ENCODE data around the gene PRKAR1A. TPM values are rescaled to one million over a fixed set of nuclear protein-coding genes. Genes with fewer than 3 reads are reported as not detected.

Gene PRKAR1A
- total RNA-seq, 1 donor from 2014 or later, result 265 TPM

DNA sequence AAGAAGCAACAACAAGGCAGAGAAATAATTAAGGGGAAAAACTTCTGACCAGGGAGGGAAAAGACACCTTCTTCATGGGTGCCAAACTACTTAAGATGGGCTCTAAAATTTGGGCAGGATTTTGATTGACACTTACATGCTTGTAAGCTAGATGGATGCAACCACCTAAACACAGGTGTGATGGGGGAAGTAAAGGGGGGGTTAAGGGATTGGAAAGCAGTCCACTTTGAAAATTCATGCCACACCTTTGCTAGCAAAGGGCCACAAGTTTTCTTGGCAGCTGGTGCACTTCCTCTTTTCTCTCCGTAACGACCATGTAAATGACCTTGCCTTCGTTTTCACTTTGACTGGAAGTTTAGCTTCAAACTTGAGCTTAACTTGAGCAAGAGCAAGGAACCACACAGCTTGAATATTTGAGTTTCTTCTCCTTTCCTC, 14.3 kb upstream of the PRKAR1A start:
- Mint-ChIP-seq H3K36me3 (ENCODE audit: low read depth) (no peaks in the 10 kb centered on the region), H3K4me1 (ENCODE audit: low read depth) (peaks cover 28% of the 10 kb centered on the region), H3K4me3 (ENCODE audit: low read depth) (peak overlapping the region; percentile 38), H3K9me3 (no peaks in the 10 kb centered on the region), H3K27me3 (ENCODE audit: low read depth) (peaks cover 3% of the 10 kb centered on the region), H3K27ac (peak overlapping the region; percentile 81)
- intact Hi-C loops (cut with micrococcal nuclease), result loop anchor here (1.0 kb wide), 1 partner anchor 9 kb away; no protein-coding TSS in a partner anchor
- no peak for DNase-seq (ENCODE audit: low spot score)

DNA sequence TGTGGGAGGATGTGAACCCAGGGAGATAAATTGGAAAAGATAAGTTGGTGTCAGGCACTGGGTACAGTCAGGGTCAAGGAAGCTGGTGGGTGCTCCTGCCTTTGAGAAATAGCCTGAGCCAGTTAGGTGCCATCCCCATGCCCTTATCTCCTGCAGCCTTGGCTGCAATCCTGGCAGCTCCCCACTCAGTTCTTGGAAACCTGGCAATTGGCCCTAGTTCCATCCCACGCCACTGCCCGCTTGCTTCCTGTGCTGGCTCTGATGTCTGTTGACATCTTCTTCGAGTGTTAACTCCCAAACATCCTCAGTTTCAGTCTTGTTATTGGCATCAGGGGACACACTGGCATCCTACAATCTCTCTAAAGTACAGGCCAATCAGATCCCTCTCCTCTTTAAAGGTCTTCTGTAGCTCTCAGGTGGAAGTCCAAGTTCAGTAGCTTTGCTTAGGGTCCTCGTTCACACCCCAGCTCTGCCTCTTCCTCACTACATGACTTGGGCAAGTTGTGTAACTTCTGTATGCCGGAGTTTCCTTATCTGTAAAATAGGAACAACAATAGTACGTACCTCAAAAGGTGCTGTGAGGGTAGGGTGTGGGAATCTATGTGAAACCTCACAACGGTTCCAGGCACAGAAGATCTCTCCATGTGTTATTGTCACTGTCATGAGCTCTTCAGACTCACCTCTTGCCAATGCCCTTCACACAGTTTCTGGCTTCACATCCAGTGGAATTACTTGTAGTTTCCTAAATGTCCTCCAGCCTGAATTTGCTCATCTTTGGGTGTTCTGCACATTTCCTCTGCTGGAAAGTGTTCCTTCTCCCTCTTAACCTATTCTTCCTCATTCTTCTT, 13.5 kb upstream of the PRKAR1A start:
- intact Hi-C loops (cut with micrococcal nuclease), result loop anchor here (1.0 kb wide), 1 partner anchor 9 kb away; no protein-coding TSS in a partner anchor
- H3K4me3 Mint-ChIP-seq (ENCODE audit: low read depth), result peak overlapping the region; percentile 38
- H3K9me3 Mint-ChIP-seq, result no peaks in the 10 kb centered on the region
- no peaks in the 10 kb centered on the region for H3K36me3 Mint-ChIP-seq (ENCODE audit: low read depth)
- peaks cover 3% of the 10 kb centered on the region for H3K27me3 Mint-ChIP-seq (ENCODE audit: low read depth)
- peak overlapping the region; percentile 81 for H3K27ac Mint-ChIP-seq
- H3K4me1 Mint-ChIP-seq (ENCODE audit: low read depth), result peaks cover 28% of the 10 kb centered on the region
- no peak for DNase-seq (ENCODE audit: low spot score)

DNA sequence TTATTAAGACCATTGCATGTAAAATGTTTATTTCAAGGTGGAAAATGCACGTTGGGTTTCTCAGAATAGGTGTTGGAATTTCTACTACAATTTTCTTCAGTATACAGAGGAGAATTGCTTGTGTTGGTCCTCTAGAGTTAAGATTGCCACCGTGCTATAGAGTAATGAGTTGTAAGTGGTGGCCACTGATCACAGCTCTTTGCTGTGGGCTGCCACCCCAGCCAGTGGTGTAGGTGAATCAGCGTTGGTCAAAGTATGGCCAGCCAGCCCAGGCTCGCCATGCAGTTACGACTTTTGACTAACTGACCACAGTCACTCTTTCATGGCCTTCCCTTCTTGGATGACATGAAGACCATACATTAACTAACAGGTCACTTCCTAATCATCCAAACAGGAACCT, 12.6 kb upstream of the PRKAR1A start:
- peaks cover 3% of the 10 kb centered on the region for H3K27me3 Mint-ChIP-seq (ENCODE audit: low read depth)
- H3K36me3 Mint-ChIP-seq (ENCODE audit: low read depth), result no peaks in the 10 kb centered on the region
- intact Hi-C loops (cut with micrococcal nuclease), result no loop called here
- H3K4me3 Mint-ChIP-seq (ENCODE audit: low read depth), result no peak overlapping the region
- no peaks in the 10 kb centered on the region for H3K9me3 Mint-ChIP-seq
- no peak for DNase-seq (ENCODE audit: low spot score)
- H3K27ac Mint-ChIP-seq, result no peak overlapping the region
- peaks cover 28% of the 10 kb centered on the region for H3K4me1 Mint-ChIP-seq (ENCODE audit: low read depth)

DNA sequence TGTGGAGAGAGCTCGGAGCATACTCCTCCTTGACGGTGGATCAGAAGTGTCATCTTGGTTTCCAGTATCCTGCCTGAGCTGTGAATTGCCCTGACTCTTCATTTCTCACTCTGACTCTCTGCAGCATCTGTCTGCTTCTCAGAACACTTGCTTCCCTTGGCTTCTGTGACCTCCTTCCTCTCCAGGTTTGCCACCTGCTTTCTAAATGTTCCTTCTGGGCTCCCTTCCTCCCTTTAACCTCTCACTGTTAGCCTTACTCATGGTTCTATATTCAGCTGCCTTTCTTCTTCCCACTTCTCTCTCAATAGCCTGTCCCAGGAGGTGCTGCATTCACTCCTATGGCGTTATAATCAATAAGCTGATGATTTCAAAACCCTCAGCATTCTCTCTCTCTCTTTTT, 11.2 kb upstream of the PRKAR1A start:
- Mint-ChIP-seq H3K27ac (no peak overlapping the region), H3K27me3 (ENCODE audit: low read depth) (peaks cover 3% of the 10 kb centered on the region), H3K4me1 (ENCODE audit: low read depth) (peaks cover 30% of the 10 kb centered on the region), H3K4me3 (ENCODE audit: low read depth) (no peak overlapping the region), H3K36me3 (ENCODE audit: low read depth) (no peaks in the 10 kb centered on the region), H3K9me3 (no peaks in the 10 kb centered on the region)
- intact Hi-C loops (cut with micrococcal nuclease), result no loop called here
- DNase-seq (ENCODE audit: low spot score), result no peak

DNA sequence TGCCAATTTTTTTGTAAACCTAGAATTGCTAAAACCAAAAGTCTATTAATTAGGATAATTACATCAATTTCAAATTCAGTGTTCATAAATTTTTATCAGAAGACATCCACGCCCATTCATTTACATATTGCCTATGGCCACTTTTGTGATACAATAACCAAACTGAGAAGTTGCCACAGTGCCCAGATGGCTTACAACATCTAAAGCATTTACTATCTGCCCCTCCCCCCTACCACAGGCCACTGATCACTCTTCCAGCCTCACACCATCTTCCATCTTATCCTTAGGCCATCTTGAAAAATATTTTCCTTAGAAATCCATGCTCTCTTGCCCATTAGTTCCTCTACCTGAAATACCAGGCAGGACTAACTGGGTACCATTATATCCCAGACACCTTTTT, 6.3 kb upstream of the PRKAR1A start:
- peaks cover 3% of the 10 kb centered on the region for H3K27me3 Mint-ChIP-seq (ENCODE audit: low read depth)
- intact Hi-C loops (cut with micrococcal nuclease), result no loop called here
- no peak overlapping the region for H3K4me3 Mint-ChIP-seq (ENCODE audit: low read depth)
- no peak for DNase-seq (ENCODE audit: low spot score)
- H3K4me1 Mint-ChIP-seq (ENCODE audit: low read depth), result peaks cover 42% of the 10 kb centered on the region
- H3K36me3 Mint-ChIP-seq (ENCODE audit: low read depth), result no peaks in the 10 kb centered on the region
- H3K9me3 Mint-ChIP-seq, result no peaks in the 10 kb centered on the region
- no peak overlapping the region for H3K27ac Mint-ChIP-seq

GRCh38 chr17:68507576-68507975, 4.7 kb upstream of the PRKAR1A start:
- Mint-ChIP-seq H3K27me3 (ENCODE audit: low read depth) (no peaks in the 10 kb centered on the region), H3K4me1 (ENCODE audit: low read depth) (peaks cover 38% of the 10 kb centered on the region), H3K4me3 (ENCODE audit: low read depth) (no peak overlapping the region), H3K9me3 (no peaks in the 10 kb centered on the region), H3K36me3 (ENCODE audit: low read depth) (no peaks in the 10 kb centered on the region), H3K27ac (peak overlapping the region; percentile 48)
- intact Hi-C loops (cut with micrococcal nuclease), result loop anchor here (1.0 kb wide), 1 partner anchor 9 kb away; no protein-coding TSS in a partner anchor
- no peak for DNase-seq (ENCODE audit: low spot score)

- Mint-ChIP-seq H3K4me1 (ENCODE audit: low read depth) (peaks cover 50% of the 10 kb centered on the region), H3K27me3 (ENCODE audit: low read depth) (no peaks in the 10 kb centered on the region), H3K4me3 (ENCODE audit: low read depth) (peak overlapping the region; percentile 18), H3K27ac (peak overlapping the region; percentile 61), H3K36me3 (ENCODE audit: low read depth) (peaks cover 14% of the 10 kb centered on the region), H3K9me3 (no peaks in the 10 kb centered on the region)
- DNase-seq (ENCODE audit: low spot score), result no peak
- intact Hi-C loops (cut with micrococcal nuclease), result no loop called here
Observed at GRCh38 chr17:68509141-68510057, 2.8 kb upstream of the PRKAR1A start.

DNA sequence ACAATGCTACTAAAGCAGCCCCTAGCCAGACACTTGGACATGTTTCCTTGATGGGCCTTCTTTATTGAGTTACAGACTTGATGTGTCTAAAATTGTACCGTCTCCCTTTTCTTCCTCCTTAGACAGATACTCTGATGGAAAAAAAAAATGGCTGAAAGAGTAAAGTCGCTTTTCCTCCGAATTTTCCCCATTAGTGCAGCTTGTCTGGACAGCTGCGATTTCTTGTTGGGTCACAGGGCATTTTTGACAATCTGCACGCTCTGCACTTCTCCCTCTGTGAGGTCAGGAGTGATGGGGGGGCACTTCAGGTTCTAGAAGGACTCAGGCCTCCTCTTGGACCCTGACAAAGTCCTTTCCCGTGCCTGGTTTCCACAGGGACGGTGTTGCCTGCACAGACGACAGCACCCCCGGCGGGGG, 968 bp upstream of the PRKAR1A start:
- intact Hi-C loops (cut with micrococcal nuclease), result no loop called here
- Mint-ChIP-seq H3K27me3 (ENCODE audit: low read depth) (no peaks in the 10 kb centered on the region), H3K4me3 (ENCODE audit: low read depth) (peak overlapping the region; percentile 60), H3K9me3 (no peaks in the 10 kb centered on the region), H3K4me1 (ENCODE audit: low read depth) (peaks cover 59% of the 10 kb centered on the region), H3K27ac (peak overlapping the region; percentile 66), H3K36me3 (ENCODE audit: low read depth) (peaks cover 31% of the 10 kb centered on the region)
- no peak for DNase-seq (ENCODE audit: low spot score)

DNA sequence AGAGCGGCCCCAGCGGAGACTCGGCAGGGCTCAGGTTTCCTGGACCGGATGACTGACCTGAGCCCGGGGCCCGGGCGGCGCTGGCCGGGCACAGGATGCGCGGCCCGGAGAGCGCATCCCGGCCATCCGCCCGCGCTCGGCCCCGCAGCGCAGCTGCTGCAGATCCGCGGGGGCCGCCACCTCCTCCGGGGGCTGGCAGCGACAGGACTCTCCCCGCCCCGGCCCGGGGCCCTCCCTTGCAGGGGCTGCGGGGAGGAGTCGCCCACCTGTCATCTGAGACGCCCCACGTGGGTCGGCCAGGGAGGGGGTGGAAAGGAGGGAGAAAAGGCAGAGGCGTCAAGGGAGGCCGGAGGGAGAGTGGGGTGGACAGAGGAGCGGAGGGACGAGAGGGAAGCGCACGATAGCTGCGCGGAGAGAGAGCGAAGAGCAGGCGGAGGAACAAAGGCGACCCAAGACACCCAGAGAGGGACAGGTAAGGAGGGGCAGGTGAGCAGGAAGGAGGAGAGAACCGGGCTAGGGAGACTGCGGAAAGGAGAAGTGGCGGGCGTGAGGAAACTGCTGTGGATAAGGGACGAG, 471 bp upstream of the PRKAR1A start:
- Mint-ChIP-seq H3K4me1 (ENCODE audit: low read depth) (peaks cover 61% of the 10 kb centered on the region), H3K4me3 (ENCODE audit: low read depth) (peak overlapping the region; percentile 100), H3K9me3 (no peaks in the 10 kb centered on the region), H3K27me3 (ENCODE audit: low read depth) (no peaks in the 10 kb centered on the region), H3K27ac (peak overlapping the region; percentile 100), H3K36me3 (ENCODE audit: low read depth) (peaks cover 34% of the 10 kb centered on the region)
- DNase-seq (ENCODE audit: low spot score), result peak; percentile 58
- intact Hi-C loops (cut with micrococcal nuclease), result loop anchor here (1.0 to 2.0 kb wide), 3 partner anchors 23 to 815 kb away; partner anchors contain the start of gene ABCA5

GRCh38 chr17:68512960-68513474, 787 bp downstream of the PRKAR1A start:
- H3K4me3 Mint-ChIP-seq (ENCODE audit: low read depth), result peak overlapping the region; percentile 99
- peaks cover 58% of the 10 kb centered on the region for H3K4me1 Mint-ChIP-seq (ENCODE audit: low read depth)
- H3K9me3 Mint-ChIP-seq, result no peaks in the 10 kb centered on the region
- H3K27me3 Mint-ChIP-seq (ENCODE audit: low read depth), result no peaks in the 10 kb centered on the region
- intact Hi-C loops (cut with micrococcal nuclease), result loop anchor here (1.0 to 2.0 kb wide), 3 partner anchors 25 to 814 kb away; partner anchors contain the start of gene ABCA5
- peak overlapping the region; percentile 98 for H3K27ac Mint-ChIP-seq
- peaks cover 46% of the 10 kb centered on the region for H3K36me3 Mint-ChIP-seq (ENCODE audit: low read depth)
- DNase-seq (ENCODE audit: low spot score), result no peak

DNA sequence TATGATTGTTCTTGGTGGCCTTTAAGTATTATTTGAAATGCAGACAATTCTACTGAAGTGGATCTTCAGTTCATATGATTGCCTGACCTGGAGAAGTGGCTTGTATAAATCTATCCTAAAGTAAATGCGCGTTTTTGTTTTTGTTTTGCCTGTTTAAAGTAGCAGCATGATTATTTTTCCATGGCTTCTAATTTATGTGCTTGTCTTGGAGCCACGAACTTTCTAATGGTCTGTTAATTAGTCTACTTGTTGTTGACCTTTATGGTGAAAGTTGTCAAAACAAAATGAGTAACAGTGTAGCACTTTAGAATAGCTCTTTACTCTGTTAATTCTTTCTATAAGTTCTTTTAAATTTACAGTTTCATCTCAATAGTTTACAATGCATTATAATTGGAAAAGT, 1.7 kb downstream of the PRKAR1A start:
- Mint-ChIP-seq H3K4me1 (ENCODE audit: low read depth) (peaks cover 52% of the 10 kb centered on the region), H3K27ac (peak overlapping the region; percentile 98), H3K36me3 (ENCODE audit: low read depth) (peaks cover 56% of the 10 kb centered on the region), H3K27me3 (ENCODE audit: low read depth) (no peaks in the 10 kb centered on the region), H3K4me3 (ENCODE audit: low read depth) (peak overlapping the region; percentile 99), H3K9me3 (no peaks in the 10 kb centered on the region)
- intact Hi-C loops (cut with micrococcal nuclease), result loop anchor here (2.0 kb wide), 1 partner anchor 813 kb away; the partner anchor contains the start of gene ABCA5
- no peak for DNase-seq (ENCODE audit: low spot score)

Measured in activated T-helper 2 cell treated with anti-CD3 and anti-CD28 coated beads, Interferon-gamma antibody, Interleukin-2, Interleukin-4, amounts not matched to agents 10 μg/mL and 5 μg/mL and 100 μg/mL, durations not matched to agents 14 hours and 24 hours and 36 hours (primary cell).